SU-DHL-6 (cell line): ENCODE results near the gene TRPM3.

ENCODE experiments used
- H2AFZ ChIP-seq: fragments of 200-600 bp; sonication (generic); 2 replicates; pipeline ENCODE4 v1.6.1; 2014; ENCODE audit warnings: low read depth, mild to moderate bottlenecking, moderate library complexity, mixed read lengths, antibody characterized with exemption, low read length; ENCODE audit not compliant: severe bottlenecking
- H3F3A ChIP-seq: fragments of 200-600 bp; shearing (Covaris generic); 2 replicates; pipeline ENCODE4 v1.6.0; 2016; ENCODE audit warnings: antibody characterized with exemption, mild to moderate bottlenecking; ENCODE audit not compliant: insufficient read depth
- H3K27ac ChIP-seq: fragments of 200-600 bp; sonication (generic); 2 replicates; pipeline ENCODE4 v1.5.1; 2016; ENCODE audit warnings: low read depth, mild to moderate bottlenecking, low read length, moderate library complexity, mixed read lengths
- H3K27me3 ChIP-seq: fragments of 200-600 bp; sonication (generic), shearing (Covaris generic); 2 replicates; pipeline ENCODE4 v1.6.0; 2014; ENCODE audit warnings: mild to moderate bottlenecking, low read length
- H3K36me3 ChIP-seq: fragments of 200-600 bp; sonication (generic); 2 replicates; pipeline ENCODE4 v1.6.1; 2014; ENCODE audit warnings: mild to moderate bottlenecking, low read length, mixed read lengths
- H3K4me2 ChIP-seq: fragments of 300-600, 200-600 bp; shearing (Covaris generic), sonication (generic); 2 replicates; pipeline ENCODE4 v1.6.0; 2014; ENCODE audit warnings: low read length, low read depth, mild to moderate bottlenecking; ENCODE audit not compliant: poor library complexity, severe bottlenecking
- H3K4me3 ChIP-seq: fragments of 200-600 bp; sonication (generic); 2 replicates; pipeline ENCODE4 v1.5.1; 2014; ENCODE audit warnings: antibody characterized with exemption, low read length, mild to moderate bottlenecking, mixed read lengths; ENCODE audit not compliant: insufficient read depth, poor library complexity, severe bottlenecking
- H3K79me2 ChIP-seq: fragments of 200-600 bp; sonication (generic); 2 replicates; pipeline ENCODE4 v1.6.1; 2014; ENCODE audit warnings: mild to moderate bottlenecking, low read length, moderate library complexity; ENCODE audit not compliant: insufficient read depth
- H3K9ac ChIP-seq: fragments of 200-600 bp; sonication (generic); 2 replicates; pipeline ENCODE4 v1.7.0; 2014; ENCODE audit warnings: mild to moderate bottlenecking, low read length
- H3K9me2 ChIP-seq: fragments of 200-600 bp; sonication (generic); replicated peaks from 2 replicates; pipeline ENCODE4 v1.6.1; 2014; ENCODE audit warnings: low read length; ENCODE audit not compliant: insufficient read depth
- H3K9me3 ChIP-seq: fragments of 200-600 bp; sonication (generic); 2 replicates; pipeline ENCODE4 v1.6.1; 2014; ENCODE audit warnings: low read length, mixed read lengths; ENCODE audit not compliant: insufficient read depth
- H4K20me1 ChIP-seq: fragments of 200-600 bp; sonication (generic); 2 replicates; pipeline ENCODE4 v1.6.1; 2014; ENCODE audit warnings: low read depth, mild to moderate bottlenecking, antibody characterized with exemption, low read length, moderate library complexity, mixed read lengths
- CTCF ChIP-seq: fragments of 200-600 bp; sonication (generic); IDR thresholded peaks from one replicate; pipeline ENCODE4 v1.5.1; 2017; ENCODE audit warnings: antibody characterized with exemption, mild to moderate bottlenecking, low read length, moderate library complexity; ENCODE audit not compliant: insufficient read depth, poor library complexity, severe bottlenecking
- EZH2phosphoT487 ChIP-seq: fragments of 200-600 bp; sonication (generic), shearing (Covaris generic); conservative IDR thresholded peaks from 2 replicates; pipeline ENCODE4 v1.6.1; 2018; ENCODE audit warnings: mild to moderate bottlenecking, antibody characterized with exemption, low read length, moderate library complexity, mixed read lengths

The TRPM3 gene

GRCh38 chr9:71036501-71036900 lies 84.9 kb downstream of the TRPM3 start:
- Histone ChIP-seq H3K27me3 (no peaks in the 10 kb centered on the region), H3K4me2 (no peak overlapping the region), H3F3A (no peaks in the 10 kb centered on the region), H4K20me1 (no peaks in the 10 kb centered on the region), H3K27ac (no peak overlapping the region), H3K9ac (no peak overlapping the region), H3K36me3 (no peaks in the 10 kb centered on the region), H3K9me3 (no peaks in the 10 kb centered on the region), H2AFZ (no peak overlapping the region), H3K79me2 (no peaks in the 10 kb centered on the region), H3K4me3 (no peak overlapping the region), H3K9me2 (no peaks in the 10 kb centered on the region)
- TF ChIP-seq EZH2phosphoT487 (no peak), CTCF (no peak)

GRCh38 chr9:71032779-71033178 lies 88.6 kb downstream of the TRPM3 start:
- Histone ChIP-seq H3K4me2 (no peak overlapping the region), H3K9me2 (no peaks in the 10 kb centered on the region), H3K79me2 (no peaks in the 10 kb centered on the region), H2AFZ (no peak overlapping the region), H3F3A (no peaks in the 10 kb centered on the region), H3K36me3 (no peaks in the 10 kb centered on the region), H3K4me3 (no peak overlapping the region), H3K9ac (no peak overlapping the region), H3K27ac (no peak overlapping the region), H3K27me3 (no peaks in the 10 kb centered on the region), H3K9me3 (no peaks in the 10 kb centered on the region), H4K20me1 (no peaks in the 10 kb centered on the region)
- no peak for TF ChIP-seq EZH2phosphoT487
- TF ChIP-seq CTCF, result no peak

GRCh38 chr9:71025728-71026127 lies 95.7 kb downstream of the TRPM3 start:
- Histone ChIP-seq H3K27ac (no peak overlapping the region), H3K9ac (no peak overlapping the region), H3K4me3 (no peak overlapping the region), H3K36me3 (no peaks in the 10 kb centered on the region), H4K20me1 (no peaks in the 10 kb centered on the region), H3K27me3 (no peaks in the 10 kb centered on the region), H3K9me2 (no peaks in the 10 kb centered on the region), H3F3A (no peaks in the 10 kb centered on the region), H2AFZ (no peak overlapping the region), H3K4me2 (no peak overlapping the region), H3K9me3 (no peaks in the 10 kb centered on the region), H3K79me2 (no peaks in the 10 kb centered on the region)
- no peak for TF ChIP-seq CTCF
- TF ChIP-seq EZH2phosphoT487, result no peak
